KOPT-K1 (cell line): ENCODE measurements around the gene PKN3.

Experiments
- H3K27ac ChIP-seq: fragments of 200-600 bp; sonication (generic); 2 replicates; pipeline ENCODE4 v1.5.1; 2016; ENCODE audit warnings: antibody characterized with exemption, mild to moderate bottlenecking, low read depth, low read length; ENCODE audit not compliant: poor library complexity, severe bottlenecking
- H3K36me3 ChIP-seq: fragments of 200-600 bp; sonication (generic); 2 replicates; pipeline ENCODE4 v1.5.1; 2017; ENCODE audit warnings: antibody characterized with exemption, mild to moderate bottlenecking, low read length, moderate library complexity; ENCODE audit not compliant: insufficient read depth
- H3K9me3 ChIP-seq: fragments of 200-600 bp; sonication (generic); 2 replicates; pipeline ENCODE4 v1.5.1; 2017; ENCODE audit warnings: antibody characterized with exemption, low read length, mild to moderate bottlenecking; ENCODE audit not compliant: insufficient read depth, poor library complexity, severe bottlenecking

The PKN3 gene

GRCh38 chr9:128720841-128721486 is 18.7 kb downstream of the PKN3 start:
- Histone ChIP-seq H3K36me3 (peaks cover 19% of the 10 kb centered on the region; the same call in 1 of the 2 replicates), H3K27ac (no peak overlapping the region), H3K9me3 (no peaks in the 10 kb centered on the region)

- peaks cover 19% of the 10 kb centered on the region; the same call in 1 of the 2 replicates for H3K36me3 ChIP-seq
Measured at GRCh38 chr9:128721487-128722010, 19.2 kb downstream of the PKN3 start.

GRCh38 chr9:128722380-128723351 is 20.4 kb downstream of the PKN3 start:
- H3K36me3 ChIP-seq, result peaks cover 19% of the 10 kb centered on the region; the same call in 1 of the 2 replicates
- no peaks in the 10 kb centered on the region for H3K9me3 ChIP-seq
- H3K27ac ChIP-seq, result peak overlapping the region; percentile 78

More at GRCh38 chr9:128721487-128722010, 19.2 kb downstream of the PKN3 start:
- no peaks in the 10 kb centered on the region for H3K9me3 ChIP-seq
- no peak overlapping the region for H3K27ac ChIP-seq

GRCh38 chr9:128723352-128723865 is 21.1 kb downstream of the PKN3 start:
- Histone ChIP-seq H3K9me3 (no peaks in the 10 kb centered on the region), H3K27ac (peak overlapping the region; percentile 78), H3K36me3 (peaks cover 19% of the 10 kb centered on the region; the same call in 1 of the 2 replicates)

- no peaks in the 10 kb centered on the region for H3K9me3 ChIP-seq
- H3K27ac ChIP-seq, result peak within 1 kb of the TSS; percentile 81
- peaks cover 19% of the 10 kb centered on the region; the same call in 1 of the 2 replicates for H3K36me3 ChIP-seq
Measured at GRCh38 chr9:128723866-128724743, 21.8 kb downstream of the PKN3 start, which contains the start of gene ZDHHC12. Gene ZDHHC12, minus strand, starts transcription at chr9:128724127. Its CDS starts 34 bp downstream, at chr9:128724093.

- Histone ChIP-seq H3K9me3 (no peaks in the 10 kb centered on the region), H3K36me3 (peaks cover 19% of the 10 kb centered on the region; the same call in 1 of the 2 replicates), H3K27ac (peak overlapping the region; percentile 81)
Measured at GRCh38 chr9:128724744-128725211, 22.5 kb downstream of the PKN3 start.

- Histone ChIP-seq H3K36me3 (peaks cover 13% of the 10 kb centered on the region; the same call in 1 of the 2 replicates), H3K27ac (peak overlapping the region; percentile 37), H3K9me3 (no peaks in the 10 kb centered on the region)
Measured at GRCh38 chr9:128727640-128728248, 25.4 kb downstream of the PKN3 start.

GRCh38 chr9:128728298-128728697 is 26.0 kb downstream of the PKN3 start:
- Histone ChIP-seq H3K9me3 (no peaks in the 10 kb centered on the region), H3K27ac (peak overlapping the region; percentile 37), H3K36me3 (peaks cover 19% of the 10 kb centered on the region; the same call in 1 of the 2 replicates)

GRCh38 chr9:128729302-128729701 is 27.0 kb downstream of the PKN3 start:
- no peak overlapping the region for H3K27ac ChIP-seq
- H3K9me3 ChIP-seq, result no peaks in the 10 kb centered on the region
- H3K36me3 ChIP-seq, result peaks cover 22% of the 10 kb centered on the region; the same call in 1 of the 2 replicates

GRCh38 chr9:128729766-128730517 is 27.6 kb downstream of the PKN3 start:
- Histone ChIP-seq H3K9me3 (no peaks in the 10 kb centered on the region), H3K36me3 (peaks cover 27% of the 10 kb centered on the region; the same call in 1 of the 2 replicates), H3K27ac (no peak overlapping the region)

- peaks cover 33% of the 10 kb centered on the region; the same call in 1 of the 2 replicates for H3K36me3 ChIP-seq
- no peak overlapping the region for H3K27ac ChIP-seq
- no peaks in the 10 kb centered on the region for H3K9me3 ChIP-seq
Measured at GRCh38 chr9:128731093-128731492, 28.8 kb downstream of the PKN3 start.

- H3K9me3 ChIP-seq, result no peaks in the 10 kb centered on the region
- peaks cover 33% of the 10 kb centered on the region; the same call in 1 of the 2 replicates for H3K36me3 ChIP-seq
- H3K27ac ChIP-seq, result no peak overlapping the region
Measured at GRCh38 chr9:128731691-128732090, 29.4 kb downstream of the PKN3 start.

GRCh38 chr9:128732576-128732975 is 30.3 kb downstream of the PKN3 start:
- H3K27ac ChIP-seq, result no peak overlapping the region
- peaks cover 33% of the 10 kb centered on the region; the same call in 1 of the 2 replicates for H3K36me3 ChIP-seq

More at GRCh38 chr9:128732576-128732975, 30.3 kb downstream of the PKN3 start:
- H3K9me3 ChIP-seq, result no peaks in the 10 kb centered on the region
